ENCODE data around the gene GJB1.

- TF ChIP-seq CTCF (IDR thresholded peaks at IDR 0.05): no peak
- no peak for TF ChIP-seq POLR2A (IDR thresholded peaks at IDR 0.05)
Observed at GRCh38 chrX:71198066-71198465, 25.0 kb upstream of the GJB1 start.
